ACC112 (cell line): ENCODE data around the gene SHANK2.

Source experiments
- H2AFZ ChIP-seq: fragments of 200-600 bp; sonication (generic); one replicate; pipeline ENCODE4 v1.6.0; 2017; ENCODE audit warnings: antibody characterized with exemption, low read length; ENCODE audit not compliant: unreplicated experiment
- H3K27ac ChIP-seq: fragments of 200-600 bp; sonication (generic); 2 replicates; pipeline ENCODE4 v1.5.1; 2014; ENCODE audit warnings: low read depth, mild to moderate bottlenecking, antibody characterized with exemption, low read length, moderate library complexity
- H3K27me3 ChIP-seq: fragments of 200-600 bp; sonication (generic); 2 replicates; pipeline ENCODE4 v1.6.1; 2014; ENCODE audit warnings: mild to moderate bottlenecking, antibody characterized with exemption, low read length, moderate library complexity, mixed read lengths; ENCODE audit not compliant: insufficient read depth
- H3K36me3 ChIP-seq: fragments of 200-600 bp; sonication (generic); 2 replicates; pipeline ENCODE4 v1.6.1; 2016; ENCODE audit warnings: mild to moderate bottlenecking, antibody characterized with exemption, low read length, moderate library complexity, mixed read lengths; ENCODE audit not compliant: insufficient read depth
- H3K4me1 ChIP-seq: fragments of 200-600 bp; sonication (generic); one replicate; pipeline ENCODE4 v1.6.1; 2016; ENCODE audit warnings: low read length, mixed read lengths; ENCODE audit not compliant: insufficient read depth, unreplicated experiment, control insufficient read depth
- H3K4me3 ChIP-seq: fragments of 200-600 bp; sonication (generic); 2 replicates; pipeline ENCODE4 v1.5.1; 2014; ENCODE audit warnings: mild to moderate bottlenecking, low read depth, low read length
- H3K79me2 ChIP-seq: fragments of 200-600 bp; sonication (generic); one replicate; pipeline ENCODE4 v1.6.0; 2016; ENCODE audit warnings: low read length; ENCODE audit not compliant: control insufficient read depth, unreplicated experiment, insufficient read depth

Gene SHANK2

DNA sequence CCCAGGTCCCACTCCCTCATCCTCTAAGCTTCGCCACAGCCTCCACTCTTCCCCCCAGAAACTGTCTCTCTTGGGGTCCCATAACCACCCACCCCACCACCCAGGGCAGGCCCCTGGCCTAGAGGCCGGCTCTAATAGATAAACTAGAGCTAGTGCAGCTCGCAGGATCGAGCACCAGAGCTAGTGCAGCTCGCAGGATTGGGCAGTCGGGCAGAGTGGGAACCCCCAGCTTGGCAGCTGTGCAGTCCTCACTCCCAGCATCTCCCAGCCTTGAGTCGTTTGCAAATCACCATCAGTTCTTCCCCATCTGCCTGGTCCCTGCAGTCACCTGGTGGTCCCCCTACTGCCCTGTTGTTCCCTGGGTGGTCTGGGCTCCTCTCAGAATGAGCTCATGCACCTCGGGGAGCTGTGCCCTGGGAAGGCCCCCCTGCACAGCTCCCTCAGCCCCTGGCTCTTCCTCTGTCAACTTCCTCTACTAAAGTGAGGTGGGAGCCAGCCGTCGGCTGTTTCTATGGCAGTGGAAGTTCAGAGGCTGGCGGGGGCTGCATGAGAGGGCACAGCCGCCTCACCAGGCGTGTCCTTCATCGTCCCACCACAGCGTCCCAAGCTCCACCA is 15.5 kb upstream of the SHANK2 start:
- Histone ChIP-seq H3K4me1 (peaks cover 11% of the 10 kb centered on the region), H3K27ac (no peak overlapping the region)

DNA sequence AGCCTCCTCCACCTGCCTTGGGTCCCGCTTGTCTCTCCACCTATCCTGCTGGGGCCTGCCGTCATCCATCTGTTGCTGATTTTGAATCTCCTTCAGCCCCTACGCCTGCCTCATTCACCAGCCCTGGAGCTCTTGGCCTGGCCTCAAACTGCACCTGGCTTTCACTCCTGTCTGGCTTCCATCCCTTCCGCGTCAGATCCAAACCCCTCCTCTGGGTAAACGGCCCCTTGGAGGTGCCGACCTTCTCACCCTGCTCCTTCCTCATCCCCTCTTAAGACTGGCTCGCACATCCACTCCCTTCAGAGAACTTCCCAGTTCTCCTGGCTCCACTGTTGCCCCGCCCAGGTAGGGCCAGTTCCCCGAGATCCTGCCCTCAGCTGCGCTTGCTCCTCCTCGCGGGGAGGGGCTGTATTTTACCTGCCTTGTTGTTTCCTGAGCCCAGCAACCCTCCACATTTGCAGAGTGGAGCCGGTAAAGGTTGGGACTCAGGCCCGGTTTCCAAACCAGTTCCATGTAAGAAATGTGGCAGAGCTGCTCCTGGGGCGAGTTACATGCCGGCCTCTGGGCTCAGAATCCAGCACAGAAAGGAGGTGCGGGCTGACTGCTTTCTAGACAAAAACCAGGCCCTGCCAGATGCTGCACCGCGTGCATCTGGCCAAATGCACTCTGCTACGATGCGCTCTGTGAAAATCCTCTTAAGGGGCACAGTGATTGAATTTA is 13.9 kb upstream of the SHANK2 start:
- no peaks in the 10 kb centered on the region for H3K79me2 ChIP-seq
- no peaks in the 10 kb centered on the region for H3K36me3 ChIP-seq
- peaks cover 11% of the 10 kb centered on the region for H3K4me1 ChIP-seq
- no peaks in the 10 kb centered on the region for H3K27me3 ChIP-seq
- H3K27ac ChIP-seq: no peak overlapping the region
- H2AFZ ChIP-seq: no peak overlapping the region
- H3K4me3 ChIP-seq: no peak overlapping the region

More for the DNA sequence above, 15.5 kb upstream of the SHANK2 start:
- Histone ChIP-seq H2AFZ (no peak overlapping the region), H3K27me3 (no peaks in the 10 kb centered on the region), H3K36me3 (no peaks in the 10 kb centered on the region), H3K79me2 (no peaks in the 10 kb centered on the region), H3K4me3 (no peak overlapping the region)

DNA sequence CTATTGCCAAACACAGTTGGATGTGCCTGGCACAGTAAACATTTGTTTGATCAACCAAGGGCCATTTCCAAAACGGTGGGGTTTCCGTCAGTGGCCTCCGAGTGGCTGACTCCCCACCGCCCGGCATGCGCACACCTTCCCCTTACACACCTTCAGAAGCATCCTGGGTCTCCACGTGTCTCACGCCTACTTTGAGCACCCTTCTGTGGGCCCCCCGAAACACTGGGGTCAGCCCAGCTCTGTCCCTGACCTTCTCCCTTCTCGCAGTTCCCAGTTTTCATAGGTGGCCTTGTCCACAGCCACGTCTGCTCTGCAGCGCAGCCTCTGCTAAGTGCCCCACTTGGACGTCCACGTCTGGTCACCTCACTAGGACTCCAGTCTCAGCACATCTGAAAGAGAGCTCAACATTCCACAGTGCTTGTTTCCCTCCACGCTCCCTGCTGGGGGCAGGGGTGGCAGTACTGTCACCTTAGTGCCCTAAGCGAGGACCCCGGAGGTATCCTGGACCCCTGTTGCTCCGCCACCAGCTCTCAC is 13.2 kb upstream of the SHANK2 start:
- Histone ChIP-seq H3K27me3 (no peaks in the 10 kb centered on the region), H3K27ac (no peak overlapping the region), H3K4me3 (no peak overlapping the region), H3K79me2 (no peaks in the 10 kb centered on the region), H3K36me3 (no peaks in the 10 kb centered on the region), H3K4me1 (peaks cover 11% of the 10 kb centered on the region), H2AFZ (no peak overlapping the region)

DNA sequence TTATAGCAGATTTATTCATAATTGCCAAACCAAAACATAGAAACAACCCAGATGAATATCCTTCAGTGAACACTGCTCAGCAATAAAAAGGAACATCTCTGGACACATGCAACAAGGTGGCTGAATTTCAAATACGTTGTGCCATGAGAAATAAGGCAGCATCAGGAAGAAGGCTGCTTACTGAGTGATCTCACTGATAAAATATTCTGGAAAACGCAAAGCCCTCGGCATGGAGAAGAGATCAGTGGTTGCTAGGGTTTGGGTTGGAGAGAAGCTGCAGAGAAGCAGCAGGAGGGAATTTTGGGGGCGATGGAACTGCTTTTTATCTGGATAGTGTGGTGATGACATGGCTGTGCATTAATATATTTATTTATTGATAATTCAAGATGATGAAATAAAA is 11.0 kb upstream of the SHANK2 start:
- Histone ChIP-seq H2AFZ (no peak overlapping the region), H3K79me2 (no peaks in the 10 kb centered on the region), H3K4me3 (no peak overlapping the region), H3K27me3 (no peaks in the 10 kb centered on the region), H3K4me1 (no peaks in the 10 kb centered on the region), H3K27ac (no peak overlapping the region), H3K36me3 (no peaks in the 10 kb centered on the region)

DNA sequence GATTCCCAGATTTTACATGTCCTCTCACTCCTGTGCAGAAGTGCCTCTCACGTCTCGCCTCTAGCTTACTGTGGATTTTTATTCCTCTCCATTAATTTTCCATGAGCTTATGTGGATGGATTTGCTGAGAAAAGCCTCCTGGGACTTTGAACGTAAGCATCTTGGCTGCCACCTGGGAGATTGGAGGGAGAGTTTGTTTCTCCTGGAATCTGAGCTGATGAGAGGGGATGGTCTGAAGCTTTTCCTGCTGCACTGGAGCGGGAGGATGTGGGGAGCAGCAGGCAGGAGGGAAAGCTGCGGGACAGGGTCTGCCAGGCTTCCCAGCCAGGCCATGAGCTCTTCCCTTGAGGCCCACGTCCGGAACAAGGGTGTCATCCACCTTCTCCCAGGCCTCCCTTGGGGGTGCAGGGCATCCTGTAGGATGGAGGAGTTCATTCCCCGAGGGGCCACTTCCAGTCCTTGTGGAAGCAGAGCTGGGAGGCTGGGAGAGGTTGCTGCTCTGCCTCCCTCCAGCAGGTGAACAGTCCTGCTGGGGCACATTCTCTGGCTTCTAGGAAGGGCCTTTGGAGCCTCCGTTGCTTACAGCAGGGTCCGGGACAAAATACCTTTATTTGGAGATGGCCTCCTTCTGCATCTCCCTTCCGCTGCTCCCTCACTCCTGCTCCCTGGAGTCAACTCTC is 3.6 kb upstream of the SHANK2 start:
- Histone ChIP-seq H3K27ac (no peak overlapping the region), H3K4me3 (no peak overlapping the region), H3K79me2 (no peaks in the 10 kb centered on the region), H3K36me3 (no peaks in the 10 kb centered on the region), H3K27me3 (no peaks in the 10 kb centered on the region), H3K4me1 (peaks cover 9% of the 10 kb centered on the region), H2AFZ (no peak overlapping the region)

DNA sequence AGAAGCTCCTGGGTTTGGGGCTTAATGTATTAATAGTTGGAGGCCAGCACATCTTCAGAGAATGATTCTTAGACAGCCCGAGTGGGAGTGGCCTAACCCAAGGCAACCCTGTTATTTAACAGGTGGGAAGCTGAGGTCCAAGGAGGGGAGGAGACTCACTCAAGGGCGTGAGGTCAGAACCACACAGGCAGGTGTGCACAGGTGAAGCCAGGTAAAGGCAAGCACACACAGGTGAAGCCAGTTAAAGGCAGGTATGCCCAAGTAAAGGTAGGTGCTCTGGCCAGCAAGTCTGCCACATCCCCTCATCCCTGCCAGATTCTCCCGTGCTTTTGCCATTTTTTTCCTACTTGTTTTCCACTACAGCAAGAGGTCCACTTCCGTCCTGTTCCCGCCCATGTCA is 2.9 kb upstream of the SHANK2 start:
- H3K4me1 ChIP-seq: peaks cover 14% of the 10 kb centered on the region
- no peaks in the 10 kb centered on the region for H3K36me3 ChIP-seq
- no peak overlapping the region for H3K4me3 ChIP-seq
- H3K79me2 ChIP-seq: no peaks in the 10 kb centered on the region
- H2AFZ ChIP-seq: no peak overlapping the region
- no peaks in the 10 kb centered on the region for H3K27me3 ChIP-seq
- no peak overlapping the region for H3K27ac ChIP-seq

DNA sequence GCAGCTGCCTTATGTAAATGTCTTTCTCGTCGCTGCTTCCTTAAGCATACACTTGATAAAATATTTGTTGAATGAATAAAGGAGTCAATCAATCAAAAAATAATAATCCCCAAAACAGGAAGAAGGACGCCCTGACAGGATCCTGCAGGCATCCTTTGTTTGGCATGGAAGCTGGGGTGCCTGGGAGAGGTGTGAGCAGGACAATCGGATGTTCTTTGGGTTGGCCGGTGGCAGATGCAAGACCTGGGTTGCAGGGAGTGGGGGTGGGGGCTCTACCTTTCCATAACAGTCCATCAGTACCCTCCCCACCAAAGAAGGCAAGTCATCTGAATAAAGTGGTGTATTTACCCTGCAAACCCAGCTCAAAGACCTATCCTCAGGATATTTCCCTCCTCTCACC is 1.4 kb upstream of the SHANK2 start:
- Histone ChIP-seq H3K79me2 (no peaks in the 10 kb centered on the region), H2AFZ (no peak overlapping the region), H3K36me3 (no peaks in the 10 kb centered on the region), H3K4me1 (peaks cover 14% of the 10 kb centered on the region), H3K4me3 (peak overlapping the region; percentile 90), H3K27ac (peak overlapping the region; percentile 40; the same call in 1 of the 2 replicates), H3K27me3 (no peaks in the 10 kb centered on the region)

DNA sequence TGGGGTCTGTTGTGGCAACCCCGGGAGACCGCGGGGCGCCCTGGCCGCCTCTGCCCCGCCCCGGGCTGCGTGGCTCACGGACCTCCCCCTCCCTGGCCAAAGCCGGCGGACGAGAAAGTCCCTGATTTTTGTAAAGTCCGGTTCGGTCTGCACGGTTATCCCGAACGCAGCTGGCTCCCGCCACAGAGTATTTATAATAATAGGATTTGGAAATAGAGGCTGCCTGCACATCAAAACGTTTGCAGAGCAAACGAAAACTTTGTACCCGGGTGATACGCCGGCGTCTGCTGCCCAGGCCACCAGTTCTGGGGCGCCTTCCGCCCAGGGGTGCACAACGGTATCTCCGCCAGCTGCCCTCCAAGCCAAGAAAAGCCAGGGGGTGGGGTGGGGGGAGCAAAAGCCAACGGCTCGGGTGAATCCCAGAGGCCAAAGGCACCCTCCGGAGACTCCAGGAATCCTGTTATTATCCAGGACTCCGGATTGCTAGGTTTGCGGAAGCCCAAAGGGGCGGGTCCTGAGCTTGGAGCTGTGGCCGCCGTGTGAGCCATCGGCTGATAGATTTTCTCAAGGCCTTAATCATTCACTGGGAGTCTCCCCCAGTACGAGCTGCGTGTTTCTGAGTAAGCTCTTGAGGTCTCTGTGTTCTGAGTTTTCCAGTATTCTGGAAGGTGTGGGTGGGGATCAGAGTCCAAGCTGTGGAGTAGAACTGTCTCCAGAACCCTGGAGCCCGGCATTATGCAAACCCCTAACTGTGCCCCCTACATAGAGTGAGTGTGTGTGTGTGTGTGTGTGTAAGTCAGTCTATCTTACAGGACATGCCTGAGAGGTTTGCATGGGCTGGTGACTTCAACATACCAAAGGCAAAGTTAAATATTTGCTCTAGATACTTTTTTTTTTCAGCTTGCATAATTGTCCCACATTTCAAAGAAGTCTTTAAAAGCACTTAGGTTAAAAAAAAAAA is 673 bp upstream of the SHANK2 start:
- Histone ChIP-seq H3K4me1 (peaks cover 14% of the 10 kb centered on the region), H3K27me3 (no peaks in the 10 kb centered on the region), H2AFZ (peak overlapping the region; percentile 78)

DNA sequence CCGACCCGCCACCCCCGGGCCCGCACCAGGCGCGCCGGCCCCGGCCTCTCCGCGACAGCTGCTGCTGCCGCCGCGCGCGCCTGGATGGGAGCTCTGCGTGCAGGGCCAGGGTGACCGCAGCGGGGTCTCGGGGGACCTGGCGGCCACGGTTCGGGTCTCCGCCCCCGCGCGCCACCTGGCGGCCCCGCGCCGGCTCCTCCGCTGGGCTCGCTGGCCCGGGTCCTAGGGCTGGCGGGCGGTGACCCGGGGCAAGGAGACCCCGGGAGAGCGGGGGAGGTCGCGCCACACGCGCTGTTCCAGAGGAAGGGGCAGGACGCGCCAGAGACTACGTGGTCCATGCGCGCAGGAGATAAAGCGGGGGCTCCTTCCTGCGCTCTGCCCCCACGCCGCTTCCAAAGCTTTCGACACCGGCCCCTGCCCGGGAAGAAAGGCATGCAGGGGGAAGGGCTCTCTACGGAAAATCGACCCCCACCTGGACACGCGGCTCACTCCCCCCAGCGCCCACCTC is 562 bp downstream of the SHANK2 start:
- Histone ChIP-seq H3K4me1 (peaks cover 14% of the 10 kb centered on the region), H2AFZ (peak overlapping the region; percentile 78), H3K36me3 (no peaks in the 10 kb centered on the region), H3K79me2 (no peaks in the 10 kb centered on the region), H3K27me3 (no peaks in the 10 kb centered on the region), H3K4me3 (peak overlapping the region; percentile 90), H3K27ac (peak overlapping the region; percentile 40; the same call in 1 of the 2 replicates)

More for the DNA sequence above, 673 bp upstream of the SHANK2 start:
- no peaks in the 10 kb centered on the region for H3K36me3 ChIP-seq
- peak overlapping the region; percentile 40; the same call in 1 of the 2 replicates for H3K27ac ChIP-seq
- no peaks in the 10 kb centered on the region for H3K79me2 ChIP-seq
- peak overlapping the region; percentile 90 for H3K4me3 ChIP-seq
